Measurements from ENCODE around the gene ZNF831.
A peak's percentile ranks its signal among the peaks of the same experiment; 100 is the strongest.

The ZNF831 gene

DNA sequence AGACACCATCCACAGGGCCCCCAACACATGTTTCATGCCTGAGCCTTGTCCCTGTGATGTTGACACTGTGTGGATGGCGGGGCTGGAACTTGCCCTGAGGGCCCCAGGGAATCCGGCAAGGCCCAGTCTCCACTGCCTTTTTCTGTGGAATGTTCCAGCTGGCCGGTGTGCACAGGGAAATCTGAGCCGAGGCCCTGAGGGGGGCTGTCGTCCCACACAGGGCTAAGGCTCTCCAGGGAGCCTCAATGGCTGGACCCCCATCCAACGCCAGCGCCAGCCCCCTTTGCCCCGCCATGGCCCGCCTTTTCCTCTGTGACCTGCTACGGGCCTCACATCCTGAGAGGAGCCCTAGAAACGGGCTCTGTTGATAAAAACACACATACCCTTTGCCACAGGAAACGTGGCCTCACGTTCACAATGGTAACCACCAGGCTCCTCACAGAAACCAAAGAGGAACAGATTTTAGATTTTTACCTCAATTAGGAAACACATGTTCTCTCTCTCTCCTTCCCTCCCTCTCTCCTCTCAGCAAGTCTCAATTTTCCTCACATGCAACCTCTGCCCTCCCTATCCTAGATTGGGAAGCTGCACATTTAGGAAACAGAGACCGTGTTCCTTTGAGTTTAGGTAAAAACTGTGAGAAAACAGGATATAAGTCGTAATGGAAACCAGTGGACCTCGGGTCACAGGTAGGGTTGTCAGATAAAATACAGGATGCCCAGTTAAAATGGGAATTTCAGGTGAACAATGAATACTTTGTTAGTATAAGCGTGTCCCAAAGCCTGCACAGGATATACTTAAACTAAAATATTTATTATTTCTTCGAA is 13.7 kb upstream of the ZNF831 start:
- DNase-seq (ENCODE audit: low read depth), result peak; percentile 28
- no peak overlapping the region for H3K4me3 ChIP-seq (ENCODE audit: low read depth, low read length)
- TF ChIP-seq, protein P1, sequence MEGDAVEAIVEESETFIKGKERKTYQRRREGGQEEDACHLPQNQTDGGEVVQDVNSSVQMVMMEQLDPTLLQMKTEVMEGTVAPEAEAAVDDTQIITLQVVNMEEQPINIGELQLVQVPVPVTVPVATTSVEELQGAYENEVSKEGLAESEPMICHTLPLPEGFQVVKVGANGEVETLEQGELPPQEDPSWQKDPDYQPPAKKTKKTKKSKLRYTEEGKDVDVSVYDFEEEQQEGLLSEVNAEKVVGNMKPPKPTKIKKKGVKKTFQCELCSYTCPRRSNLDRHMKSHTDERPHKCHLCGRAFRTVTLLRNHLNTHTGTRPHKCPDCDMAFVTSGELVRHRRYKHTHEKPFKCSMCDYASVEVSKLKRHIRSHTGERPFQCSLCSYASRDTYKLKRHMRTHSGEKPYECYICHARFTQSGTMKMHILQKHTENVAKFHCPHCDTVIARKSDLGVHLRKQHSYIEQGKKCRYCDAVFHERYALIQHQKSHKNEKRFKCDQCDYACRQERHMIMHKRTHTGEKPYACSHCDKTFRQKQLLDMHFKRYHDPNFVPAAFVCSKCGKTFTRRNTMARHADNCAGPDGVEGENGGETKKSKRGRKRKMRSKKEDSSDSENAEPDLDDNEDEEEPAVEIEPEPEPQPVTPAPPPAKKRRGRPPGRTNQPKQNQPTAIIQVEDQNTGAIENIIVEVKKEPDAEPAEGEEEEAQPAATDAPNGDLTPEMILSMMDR (IDR thresholded peaks at IDR 0.05; ENCODE audit: insufficient read depth, low read depth, low read length, missing control alignments), result no peak

DNA sequence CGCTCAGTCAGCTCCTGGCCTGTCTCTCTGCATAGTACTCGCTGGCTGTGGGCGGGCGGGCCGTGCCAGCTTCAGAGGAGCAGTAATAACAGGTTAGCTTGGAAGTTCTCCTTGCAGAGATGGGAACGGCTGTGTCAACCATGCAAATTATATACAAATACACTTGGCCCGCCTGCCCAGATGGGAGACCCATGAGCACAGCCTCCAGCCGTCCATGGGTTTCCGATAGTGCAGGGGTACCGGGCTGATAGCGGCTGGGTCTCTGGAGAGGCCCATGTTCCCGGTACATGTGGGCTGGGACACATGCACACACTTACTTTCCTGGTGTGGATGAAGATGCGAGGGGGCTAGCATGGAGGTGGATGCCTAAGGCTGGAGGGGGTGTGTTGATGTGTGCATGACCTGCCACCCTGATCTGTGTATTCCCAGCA is 12.8 kb upstream of the ZNF831 start:
- no peak for DNase-seq (ENCODE audit: low read depth)
- H3K4me3 ChIP-seq (ENCODE audit: low read depth, low read length), result no peak overlapping the region
- TF ChIP-seq, protein P1 (IDR thresholded peaks at IDR 0.05; ENCODE audit: insufficient read depth, low read depth, low read length, missing control alignments), result no peak

DNA sequence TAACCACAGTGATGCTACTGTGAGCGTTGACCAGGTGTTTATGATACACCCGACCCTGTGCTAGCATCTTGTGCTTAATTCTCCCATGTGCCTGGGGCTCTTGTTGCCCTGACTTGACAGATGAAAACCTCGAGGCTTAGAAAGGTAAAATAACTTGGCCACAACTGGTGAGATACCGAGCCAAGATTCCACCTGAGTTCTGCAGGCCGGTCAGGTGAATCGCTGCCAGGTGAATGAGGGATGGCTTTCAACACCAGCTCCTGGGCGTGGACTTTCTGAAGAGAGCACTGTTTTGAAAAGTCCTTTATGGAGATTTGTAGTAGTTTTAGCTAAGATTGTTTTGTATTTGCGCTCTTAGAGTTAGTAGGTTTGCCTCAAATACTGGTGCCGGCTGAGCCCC is 12.2 kb upstream of the ZNF831 start:
- H3K4me3 ChIP-seq (ENCODE audit: low read depth, low read length), result no peak overlapping the region
- TF ChIP-seq, protein P1 (IDR thresholded peaks at IDR 0.05; ENCODE audit: insufficient read depth, low read depth, low read length, missing control alignments), result no peak
- no peak for DNase-seq (ENCODE audit: low read depth)

DNA sequence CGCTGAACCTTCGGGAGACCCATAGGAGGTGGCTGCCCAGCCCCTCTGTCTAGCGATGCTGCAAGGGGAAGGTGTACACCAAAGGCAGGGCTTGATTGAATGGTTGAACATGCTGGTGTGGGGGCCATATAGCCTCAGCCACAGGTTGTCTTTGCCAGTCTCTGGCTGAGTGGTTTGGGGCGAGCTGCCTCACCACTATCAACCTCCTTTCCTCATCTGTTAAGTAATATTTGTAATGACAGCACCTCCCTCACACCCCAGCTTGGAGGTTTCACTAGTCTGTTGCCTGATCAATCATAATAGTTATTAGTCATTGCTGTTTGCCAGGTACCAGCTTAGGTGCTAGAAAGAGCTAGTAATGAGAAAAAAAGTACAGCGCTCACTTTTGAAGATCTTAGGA is 11.8 kb upstream of the ZNF831 start:
- TF ChIP-seq, protein P1 (IDR thresholded peaks at IDR 0.05; ENCODE audit: insufficient read depth, low read depth, low read length, missing control alignments), result no peak
- no peak overlapping the region for H3K4me3 ChIP-seq (ENCODE audit: low read depth, low read length)
- DNase-seq (ENCODE audit: low read depth), result no peak

DNA sequence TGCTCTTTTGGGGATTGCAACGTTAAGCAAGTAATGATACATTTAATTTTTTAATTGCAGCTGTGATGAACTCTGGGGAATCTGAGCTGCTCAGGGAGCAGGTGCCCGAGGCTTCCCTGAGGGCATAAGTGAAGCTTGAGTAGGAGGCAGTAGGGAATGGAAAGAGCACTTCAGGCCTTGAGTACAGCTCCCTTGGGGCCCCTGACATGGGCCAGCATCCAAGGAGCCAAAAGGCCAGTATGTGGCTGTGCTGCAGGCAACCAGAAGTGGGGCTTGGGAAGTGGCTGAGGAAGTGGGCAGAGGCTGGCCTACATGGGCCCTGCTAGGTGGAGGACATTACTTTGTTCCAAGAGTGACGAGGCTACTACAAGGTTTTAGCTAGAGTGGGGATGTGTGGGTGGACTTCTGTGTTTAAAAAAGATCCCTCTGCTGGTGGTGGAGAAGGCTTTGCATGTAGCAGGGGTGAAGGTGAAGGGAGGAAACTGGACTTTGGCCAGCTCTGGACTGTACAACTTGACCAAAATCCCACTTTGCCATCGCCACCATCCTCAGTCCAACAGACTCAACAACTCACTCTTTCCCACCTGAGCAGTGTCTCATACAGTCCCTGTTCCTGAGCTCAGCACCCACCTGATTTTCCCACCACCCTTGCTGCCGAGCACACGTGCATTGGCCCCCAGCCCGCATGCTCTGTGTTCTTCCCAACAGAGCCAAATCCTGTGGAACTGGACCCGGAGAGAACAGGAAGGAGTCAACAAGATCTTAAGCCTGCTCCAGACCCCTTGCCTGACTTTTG is 10.9 kb upstream of the ZNF831 start:
- no peak for DNase-seq (ENCODE audit: low read depth)
- TF ChIP-seq, protein P1 (IDR thresholded peaks at IDR 0.05; ENCODE audit: insufficient read depth, low read depth, low read length, missing control alignments), result no peak
- H3K4me3 ChIP-seq (ENCODE audit: low read depth, low read length), result no peak overlapping the region

DNA sequence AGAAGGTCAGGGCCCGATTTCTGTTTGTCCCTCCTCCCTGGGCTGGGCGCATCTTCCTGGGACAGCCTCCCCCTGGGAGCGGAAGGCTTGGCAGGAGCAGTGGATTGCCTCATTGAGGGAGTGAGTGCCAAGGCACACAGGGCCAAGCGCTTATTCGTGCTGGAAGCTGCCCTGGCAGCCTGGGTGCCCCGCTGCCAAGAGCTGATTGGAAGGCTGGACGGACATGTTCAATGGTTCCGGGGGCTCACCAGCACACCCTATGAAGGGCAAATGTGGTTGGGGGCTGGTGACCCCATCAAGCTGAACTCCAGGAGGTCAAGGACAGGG is 10.3 kb upstream of the ZNF831 start:
- TF ChIP-seq, protein P1 (IDR thresholded peaks at IDR 0.05; ENCODE audit: insufficient read depth, low read depth, low read length, missing control alignments), result no peak
- no peak for DNase-seq (ENCODE audit: low read depth)
- H3K4me3 ChIP-seq (ENCODE audit: low read depth, low read length), result no peak overlapping the region

Measured in GM12865 (cell line).